Nephron progenitor cell (in vitro differentiated cells): ENCODE measurements around the gene NPAS3.

Source experiments
- DNase-seq: peaks from one replicate; pipeline ENCODE4 v3.0.0; 2021
- H3K27ac Mint-ChIP-seq: 2 replicates; pipeline ENCODE4 v1.8.0; 2021; ENCODE audit warnings: mild to moderate bottlenecking, moderate library complexity, mixed read lengths
- H3K27me3 Mint-ChIP-seq: 2 replicates; pipeline ENCODE4 v1.8.0; 2021; ENCODE audit warnings: mild to moderate bottlenecking, low read depth, mixed read lengths; ENCODE audit not compliant: poor library complexity
- H3K36me3 Mint-ChIP-seq: 2 replicates; pipeline ENCODE4 v1.8.0; 2021; ENCODE audit warnings: low read depth, mixed read lengths
- H3K4me1 Mint-ChIP-seq: 2 replicates; pipeline ENCODE4 v1.8.0; 2021; ENCODE audit warnings: mixed read lengths
- H3K4me3 Mint-ChIP-seq: 2 replicates; pipeline ENCODE4 v1.8.0; 2021; ENCODE audit warnings: mild to moderate bottlenecking, moderate library complexity, mixed read lengths
- H3K9me3 Mint-ChIP-seq: 2 replicates; pipeline ENCODE4 v1.8.0; 2021; ENCODE audit warnings: mild to moderate bottlenecking, moderate library complexity, mixed read lengths
- CTCF ChIP-seq: fragments of 200-600 bp; sonication (generic); IDR thresholded peaks from 2 replicates; pipeline ENCODE4 v1.5.0; 2021; ENCODE audit warnings: antibody characterized with exemption

Gene NPAS3

DNA sequence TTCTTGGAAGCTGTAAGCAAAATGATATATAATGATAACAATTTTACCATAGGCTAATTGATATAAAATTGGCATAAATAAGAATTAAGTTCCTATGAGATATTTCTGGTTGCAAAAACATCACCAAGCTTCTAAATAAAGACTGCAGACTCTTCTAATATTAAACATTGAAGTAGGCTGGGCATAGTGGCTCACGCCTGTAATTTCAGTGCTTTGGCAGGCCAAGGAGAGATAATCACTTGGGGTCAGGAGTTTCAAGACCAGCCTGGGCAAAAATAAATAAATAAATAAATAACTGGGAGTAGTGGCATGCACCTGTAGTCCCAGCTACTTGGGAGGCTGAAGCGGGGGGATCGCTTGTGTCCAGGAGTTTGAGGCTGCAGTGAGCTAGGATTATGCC, 71.8 kb downstream of the NPAS3 start:
- no peak overlapping the region for H3K4me3 Mint-ChIP-seq
- H3K27me3 Mint-ChIP-seq, result no peaks in the 10 kb centered on the region
- no peaks in the 10 kb centered on the region for H3K9me3 Mint-ChIP-seq
- no peak for DNase-seq
- peaks cover 7% of the 10 kb centered on the region for H3K4me1 Mint-ChIP-seq
- H3K36me3 Mint-ChIP-seq, result no peaks in the 10 kb centered on the region
- no peak for TF ChIP-seq CTCF
- no peak overlapping the region for H3K27ac Mint-ChIP-seq

DNA sequence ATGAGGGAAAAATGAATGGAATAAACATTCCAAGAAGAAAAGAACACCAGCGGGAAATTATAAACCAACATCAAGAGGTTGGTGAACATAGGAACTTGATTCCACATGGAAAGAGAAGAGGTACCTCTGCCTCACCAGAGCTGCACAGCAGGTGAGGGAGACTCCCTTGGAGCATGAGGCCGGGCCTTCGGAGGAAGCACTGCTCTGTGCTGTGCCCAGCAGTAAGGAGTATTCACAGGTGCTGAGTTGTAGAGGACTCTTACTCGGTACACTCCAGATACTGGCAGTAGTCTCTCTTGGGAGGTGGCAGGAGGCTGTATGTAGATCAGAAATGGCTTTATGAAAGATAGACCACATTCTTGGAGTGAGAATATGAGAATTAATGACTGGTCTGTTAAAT, 76.0 kb downstream of the NPAS3 start:
- DNase-seq, result no peak
- Mint-ChIP-seq H3K27ac (no peak overlapping the region), H3K4me3 (no peak overlapping the region), H3K4me1 (no peaks in the 10 kb centered on the region), H3K36me3 (no peaks in the 10 kb centered on the region), H3K27me3 (no peaks in the 10 kb centered on the region), H3K9me3 (no peaks in the 10 kb centered on the region)
- no peak for TF ChIP-seq CTCF

- DNase-seq, result no peak
- H3K27me3 Mint-ChIP-seq, result peaks cover 6% of the 10 kb centered on the region
- no peak for TF ChIP-seq CTCF
Observed at GRCh38 chr14:33016613-33017012, 77.9 kb downstream of the NPAS3 start.

GRCh38 chr14:33017016-33017415, 78.3 kb downstream of the NPAS3 start:
- TF ChIP-seq CTCF, result no peak
- H3K27ac Mint-ChIP-seq, result no peak overlapping the region
- no peaks in the 10 kb centered on the region for H3K36me3 Mint-ChIP-seq
- no peak for DNase-seq
- peaks cover 6% of the 10 kb centered on the region for H3K27me3 Mint-ChIP-seq
- no peaks in the 10 kb centered on the region for H3K9me3 Mint-ChIP-seq
- no peak overlapping the region for H3K4me3 Mint-ChIP-seq
- no peaks in the 10 kb centered on the region for H3K4me1 Mint-ChIP-seq

More at GRCh38 chr14:33016613-33017012, 77.9 kb downstream of the NPAS3 start:
- Mint-ChIP-seq H3K4me3 (no peak overlapping the region), H3K4me1 (no peaks in the 10 kb centered on the region), H3K9me3 (no peaks in the 10 kb centered on the region), H3K27ac (no peak overlapping the region), H3K36me3 (no peaks in the 10 kb centered on the region)

DNA sequence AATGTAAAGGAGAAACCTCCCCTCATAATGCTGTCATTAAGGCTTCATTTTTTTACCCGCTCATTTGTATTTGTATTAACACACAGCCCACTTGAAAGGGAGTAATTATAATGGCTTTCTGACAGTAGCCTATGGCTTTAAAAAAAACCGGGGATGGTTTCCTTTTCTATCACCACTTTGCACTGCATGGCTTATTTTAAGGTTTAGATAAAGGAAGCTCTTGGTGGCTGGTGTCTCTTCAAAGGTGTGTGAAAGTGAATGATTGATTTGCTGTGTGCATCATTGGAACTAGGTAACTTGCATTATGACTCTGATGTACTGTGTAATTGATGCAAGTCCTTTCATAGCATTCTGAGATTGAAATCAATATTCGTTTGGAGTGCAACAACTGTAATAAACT, 80.7 kb downstream of the NPAS3 start:
- no peaks in the 10 kb centered on the region for H3K9me3 Mint-ChIP-seq
- no peak for TF ChIP-seq CTCF
- DNase-seq, result no peak
- H3K27ac Mint-ChIP-seq, result no peak overlapping the region
- H3K27me3 Mint-ChIP-seq, result peaks cover 10% of the 10 kb centered on the region
- H3K36me3 Mint-ChIP-seq, result no peaks in the 10 kb centered on the region
- H3K4me3 Mint-ChIP-seq, result no peak overlapping the region
- no peaks in the 10 kb centered on the region for H3K4me1 Mint-ChIP-seq

- Mint-ChIP-seq H3K36me3 (no peaks in the 10 kb centered on the region), H3K27ac (peak overlapping the region; percentile 12), H3K27me3 (peaks cover 12% of the 10 kb centered on the region), H3K4me1 (peaks cover 5% of the 10 kb centered on the region), H3K4me3 (no peak overlapping the region), H3K9me3 (no peaks in the 10 kb centered on the region)
- no peak for TF ChIP-seq CTCF
- no peak for DNase-seq
Observed at GRCh38 chr14:33026850-33027430, 88.3 kb downstream of the NPAS3 start.
